ENCODE data around the gene PSMD11. TPM values are rescaled to one million over a fixed set of nuclear protein-coding genes. Genes with fewer than 3 reads are reported as not detected.

The PSMD11 gene
- total RNA-seq, 1 experiment from 2014 or later: 123 TPM

- intact Hi-C loops (cut with micrococcal nuclease): no loop called here
- Mint-ChIP-seq H3K27me3 (ENCODE audit: insufficient read depth, unreplicated experiment) (no peaks in the 10 kb centered on the region), H3K4me1 (ENCODE audit: insufficient read depth, unreplicated experiment) (peaks cover 33% of the 10 kb centered on the region), H3K36me3 (ENCODE audit: insufficient read depth, unreplicated experiment) (peaks cover 14% of the 10 kb centered on the region), H3K4me3 (ENCODE audit: unreplicated experiment) (no peak overlapping the region), H3K27ac (ENCODE audit: low read depth, unreplicated experiment) (no peak overlapping the region), H3K9me3 (ENCODE audit: unreplicated experiment) (no peaks in the 10 kb centered on the region)
- TF ChIP-seq CTCF (IDR thresholded peaks at IDR 0.05; ENCODE audit: unreplicated experiment): no peak
- ChIA-PET POLR2A (no interaction called here), CTCF (interaction anchor here (1.8 kb wide), 1 partner anchor 28 kb away, joined by 9 read pairs; no protein-coding TSS in a partner anchor)
- DNase-seq (ENCODE audit: unreplicated experiment): no peak
- no TSS peak for BruUV-seq (replicated peaks)
Observed at GRCh38 chr17:32490101-32490482, 45.8 kb downstream of the PSMD11 start.

DNA sequence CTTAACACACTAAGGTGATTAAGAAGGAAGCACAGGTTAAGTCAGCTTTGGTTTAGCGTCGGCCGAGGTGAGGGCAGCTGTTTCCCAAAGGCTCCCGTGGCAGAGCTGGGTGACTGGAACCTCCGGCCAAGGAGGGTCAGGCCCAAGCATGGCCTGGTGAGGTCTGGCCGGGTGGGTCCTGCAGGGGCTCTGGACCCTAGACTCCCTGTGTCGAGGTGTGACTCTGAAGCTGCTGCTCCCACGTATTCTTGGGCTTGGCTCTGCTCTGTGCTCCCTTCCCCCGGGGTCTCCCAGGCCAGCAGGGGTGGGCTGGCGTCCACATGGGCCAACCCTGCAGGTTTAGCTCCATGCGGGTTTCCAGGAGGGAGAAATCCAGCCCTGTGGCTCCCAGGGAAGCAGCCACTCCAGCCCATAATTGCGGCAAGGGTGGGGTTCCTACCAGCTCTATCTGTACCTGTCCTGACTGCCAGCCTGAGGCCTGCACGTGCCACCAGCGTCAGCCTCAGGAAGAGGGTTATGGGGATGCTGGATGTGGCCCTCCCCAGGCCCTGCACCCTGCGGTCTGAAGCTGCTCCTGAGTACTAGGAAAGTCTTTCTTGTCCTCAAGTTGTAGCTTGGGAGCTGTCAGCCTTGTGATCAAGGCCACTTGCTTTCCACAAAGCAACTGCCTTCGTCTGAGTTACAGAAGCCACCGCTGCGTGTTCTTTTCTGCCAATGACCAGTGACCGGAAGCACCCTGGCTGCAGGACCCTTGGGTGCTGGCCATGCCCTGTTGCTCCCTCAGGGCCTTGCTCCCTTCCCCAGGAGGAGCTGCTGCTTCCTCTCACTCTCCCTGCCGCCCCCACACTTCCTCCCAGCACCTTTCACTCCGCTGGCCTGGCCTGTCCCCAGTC is 47.3 kb downstream of the PSMD11 start:
- no peak for TF ChIP-seq CTCF (IDR thresholded peaks at IDR 0.05; ENCODE audit: unreplicated experiment)
- Mint-ChIP-seq H3K9me3 (ENCODE audit: unreplicated experiment) (no peaks in the 10 kb centered on the region), H3K36me3 (ENCODE audit: insufficient read depth, unreplicated experiment) (peaks cover 14% of the 10 kb centered on the region), H3K27ac (ENCODE audit: low read depth, unreplicated experiment) (peak overlapping the region; percentile 79), H3K4me1 (ENCODE audit: insufficient read depth, unreplicated experiment) (peaks cover 36% of the 10 kb centered on the region), H3K27me3 (ENCODE audit: insufficient read depth, unreplicated experiment) (no peaks in the 10 kb centered on the region), H3K4me3 (ENCODE audit: unreplicated experiment) (no peak overlapping the region)
- CTCF ChIA-PET: interaction anchor here (0.6 to 1.8 kb wide), 4 partner anchors 8 to 1013 kb away, joined by 3 to 9 read pairs (median 4); no protein-coding TSS in a partner anchor
- BruUV-seq (replicated peaks): no TSS peak
- POLR2A ChIA-PET: interaction anchor here (0.6 kb wide), 2 partner anchors 135 to 283 kb away, joined by 3 read pairs; no protein-coding TSS in a partner anchor
- peak; percentile 38 for DNase-seq (ENCODE audit: unreplicated experiment)
- intact Hi-C loops (cut with micrococcal nuclease): no loop called here

DNA sequence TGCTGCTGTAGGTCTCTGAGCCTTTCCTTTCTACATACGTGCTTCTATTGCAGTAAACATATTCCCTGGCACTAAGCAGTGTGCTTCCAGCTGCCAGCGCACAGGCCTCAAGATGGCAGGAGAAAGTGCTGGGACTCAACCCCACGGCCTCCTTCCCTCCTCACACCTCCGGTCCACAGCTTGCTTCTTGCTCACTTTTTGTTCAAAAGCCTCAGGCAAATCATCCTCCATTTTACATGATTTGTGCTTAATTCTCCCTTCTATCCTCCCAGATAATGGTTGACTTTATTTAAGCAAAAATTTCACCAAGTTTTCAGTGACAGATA is 47.9 kb downstream of the PSMD11 start:
- ChIA-PET CTCF (interaction anchor here (0.6 to 1.8 kb wide), 2 partner anchors 30 to 1012 kb away, joined by 3 to 9 read pairs; no protein-coding TSS in a partner anchor), POLR2A (interaction anchor here (0.6 kb wide), 1 partner anchor 135 kb away, joined by 3 read pairs; no protein-coding TSS in a partner anchor)
- intact Hi-C loops (cut with micrococcal nuclease): no loop called here
- no peak for DNase-seq (ENCODE audit: unreplicated experiment)
- Mint-ChIP-seq H3K27ac (ENCODE audit: low read depth, unreplicated experiment) (peak overlapping the region; percentile 79), H3K36me3 (ENCODE audit: insufficient read depth, unreplicated experiment) (peaks cover 14% of the 10 kb centered on the region), H3K4me1 (ENCODE audit: insufficient read depth, unreplicated experiment) (peaks cover 41% of the 10 kb centered on the region), H3K4me3 (ENCODE audit: unreplicated experiment) (no peak overlapping the region), H3K9me3 (ENCODE audit: unreplicated experiment) (no peaks in the 10 kb centered on the region), H3K27me3 (ENCODE audit: insufficient read depth, unreplicated experiment) (no peaks in the 10 kb centered on the region)
- no TSS peak for BruUV-seq (replicated peaks)
- TF ChIP-seq CTCF (IDR thresholded peaks at IDR 0.05; ENCODE audit: unreplicated experiment): no peak

DNA sequence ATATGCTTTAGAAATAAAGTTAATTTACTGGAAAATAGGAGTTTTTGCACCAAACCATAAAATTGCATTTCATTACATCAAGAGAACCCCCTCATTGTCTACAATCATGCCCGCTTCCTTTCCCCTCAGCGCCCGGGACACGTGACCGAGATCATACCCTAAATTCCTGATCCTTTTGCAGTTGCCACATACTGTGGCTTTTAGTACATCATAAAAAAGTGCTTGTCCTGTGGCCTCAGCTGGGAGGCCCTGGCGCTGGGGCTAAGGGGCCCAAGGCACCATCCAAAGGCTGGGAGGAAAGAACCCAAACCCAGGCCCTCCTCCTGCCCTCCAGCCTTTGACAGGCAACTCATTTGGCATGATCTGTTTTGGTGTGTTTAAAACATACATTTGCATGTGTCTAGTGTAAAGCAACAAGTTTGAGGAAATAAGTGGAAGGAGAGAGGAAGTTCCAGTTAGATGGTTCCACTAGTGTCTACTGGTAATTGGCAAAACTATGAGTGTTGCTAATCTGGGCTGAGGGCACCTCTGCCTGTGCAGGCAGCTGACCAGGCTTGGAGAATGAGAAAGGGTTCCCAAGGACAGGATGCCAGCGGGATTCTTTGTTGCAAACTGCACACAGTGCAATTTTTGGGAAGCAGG is 48.5 kb downstream of the PSMD11 start:
- POLR2A ChIA-PET: no interaction called here
- Mint-ChIP-seq H3K4me3 (ENCODE audit: unreplicated experiment) (no peak overlapping the region), H3K4me1 (ENCODE audit: insufficient read depth, unreplicated experiment) (peaks cover 40% of the 10 kb centered on the region), H3K27ac (ENCODE audit: low read depth, unreplicated experiment) (peak overlapping the region; percentile 79), H3K36me3 (ENCODE audit: insufficient read depth, unreplicated experiment) (peaks cover 14% of the 10 kb centered on the region), H3K27me3 (ENCODE audit: insufficient read depth, unreplicated experiment) (no peaks in the 10 kb centered on the region), H3K9me3 (ENCODE audit: unreplicated experiment) (no peaks in the 10 kb centered on the region)
- CTCF ChIA-PET: no interaction called here
- intact Hi-C loops (cut with micrococcal nuclease): no loop called here
- TSS peak; percentile 43 for BruUV-seq (replicated peaks)
- no peak for DNase-seq (ENCODE audit: unreplicated experiment)
- no peak for TF ChIP-seq CTCF (IDR thresholded peaks at IDR 0.05; ENCODE audit: unreplicated experiment)

Data from MCF 10A (cell line).